ENCODE measurements around the gene MMUT.
"Not testable (repeated sequence)": the region's sequence is repeated elsewhere in the genome, so short reads cannot be mapped to it uniquely, and the experiment has no call there.

MMUT gene

DNA sequence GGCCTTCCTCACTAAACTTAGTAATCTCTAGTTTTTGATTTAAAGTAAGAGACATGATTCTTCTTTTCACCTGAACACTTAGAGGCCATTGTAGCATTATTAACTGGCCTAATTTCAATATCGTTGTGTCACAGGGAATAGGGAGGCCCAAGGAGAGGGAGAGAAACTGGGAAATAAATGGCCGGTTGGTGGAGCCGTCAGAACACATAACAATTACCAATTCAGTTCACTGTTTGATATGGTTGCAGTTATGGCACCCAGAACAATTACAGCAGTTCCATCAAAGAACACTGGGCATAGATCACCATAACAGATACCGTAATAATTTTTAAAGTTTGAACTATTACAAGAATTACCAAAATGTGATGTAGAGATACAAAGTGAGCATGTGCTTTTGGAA, 27.6 kb upstream of the MMUT start:
- H3K27ac ChIP-seq, result no peak overlapping the region
- TF ChIP-seq, protein P1, sequence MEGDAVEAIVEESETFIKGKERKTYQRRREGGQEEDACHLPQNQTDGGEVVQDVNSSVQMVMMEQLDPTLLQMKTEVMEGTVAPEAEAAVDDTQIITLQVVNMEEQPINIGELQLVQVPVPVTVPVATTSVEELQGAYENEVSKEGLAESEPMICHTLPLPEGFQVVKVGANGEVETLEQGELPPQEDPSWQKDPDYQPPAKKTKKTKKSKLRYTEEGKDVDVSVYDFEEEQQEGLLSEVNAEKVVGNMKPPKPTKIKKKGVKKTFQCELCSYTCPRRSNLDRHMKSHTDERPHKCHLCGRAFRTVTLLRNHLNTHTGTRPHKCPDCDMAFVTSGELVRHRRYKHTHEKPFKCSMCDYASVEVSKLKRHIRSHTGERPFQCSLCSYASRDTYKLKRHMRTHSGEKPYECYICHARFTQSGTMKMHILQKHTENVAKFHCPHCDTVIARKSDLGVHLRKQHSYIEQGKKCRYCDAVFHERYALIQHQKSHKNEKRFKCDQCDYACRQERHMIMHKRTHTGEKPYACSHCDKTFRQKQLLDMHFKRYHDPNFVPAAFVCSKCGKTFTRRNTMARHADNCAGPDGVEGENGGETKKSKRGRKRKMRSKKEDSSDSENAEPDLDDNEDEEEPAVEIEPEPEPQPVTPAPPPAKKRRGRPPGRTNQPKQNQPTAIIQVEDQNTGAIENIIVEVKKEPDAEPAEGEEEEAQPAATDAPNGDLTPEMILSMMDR (conservative IDR thresholded peaks at IDR 0.05), result no peak
- no peak for TF ChIP-seq ZFX (IDR thresholded peaks at IDR 0.05)

DNA sequence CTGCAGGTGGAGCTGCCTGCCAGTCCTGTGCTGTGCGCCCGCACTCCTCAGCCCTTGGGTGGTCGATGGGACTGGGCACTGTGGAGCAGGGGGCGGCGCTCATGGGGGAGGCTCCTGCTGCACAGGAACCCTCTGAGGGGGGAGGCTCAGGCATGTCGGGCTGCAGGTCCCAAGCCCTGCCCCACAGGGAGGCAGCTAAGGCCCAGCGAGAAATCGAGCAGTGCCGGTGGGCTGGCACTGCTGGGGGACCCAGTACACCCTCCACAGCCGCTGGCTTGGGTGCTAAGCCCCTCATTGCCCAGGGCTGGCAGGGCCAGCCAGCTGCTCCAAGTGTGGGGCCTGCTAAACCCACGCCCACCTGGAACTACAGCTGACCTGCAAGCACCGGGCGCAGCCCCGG, 20.3 kb upstream of the MMUT start:
- H3K27ac ChIP-seq, result not testable (repeated sequence)

DNA sequence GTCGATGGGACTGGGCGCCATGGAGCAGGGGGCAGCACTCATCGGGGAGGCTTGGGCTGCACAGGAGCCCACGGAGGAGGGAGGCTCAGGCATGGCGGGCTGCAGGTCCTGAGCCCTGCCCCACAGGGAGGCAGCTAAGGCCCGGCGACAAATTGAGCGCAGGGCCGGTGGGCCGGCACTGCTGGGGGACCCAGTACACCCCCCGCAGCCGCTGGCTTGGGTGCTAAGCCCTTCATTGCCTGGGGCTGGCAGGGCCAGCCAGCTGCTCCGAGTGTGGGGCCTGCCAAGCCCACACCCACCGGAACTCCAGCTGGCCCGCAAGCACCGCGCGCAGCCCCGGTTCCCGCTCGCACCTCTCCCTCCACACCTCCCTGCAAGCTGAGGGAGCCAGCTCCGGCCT, 18.8 kb upstream of the MMUT start:
- H3K27ac ChIP-seq, result not testable (repeated sequence)

DNA sequence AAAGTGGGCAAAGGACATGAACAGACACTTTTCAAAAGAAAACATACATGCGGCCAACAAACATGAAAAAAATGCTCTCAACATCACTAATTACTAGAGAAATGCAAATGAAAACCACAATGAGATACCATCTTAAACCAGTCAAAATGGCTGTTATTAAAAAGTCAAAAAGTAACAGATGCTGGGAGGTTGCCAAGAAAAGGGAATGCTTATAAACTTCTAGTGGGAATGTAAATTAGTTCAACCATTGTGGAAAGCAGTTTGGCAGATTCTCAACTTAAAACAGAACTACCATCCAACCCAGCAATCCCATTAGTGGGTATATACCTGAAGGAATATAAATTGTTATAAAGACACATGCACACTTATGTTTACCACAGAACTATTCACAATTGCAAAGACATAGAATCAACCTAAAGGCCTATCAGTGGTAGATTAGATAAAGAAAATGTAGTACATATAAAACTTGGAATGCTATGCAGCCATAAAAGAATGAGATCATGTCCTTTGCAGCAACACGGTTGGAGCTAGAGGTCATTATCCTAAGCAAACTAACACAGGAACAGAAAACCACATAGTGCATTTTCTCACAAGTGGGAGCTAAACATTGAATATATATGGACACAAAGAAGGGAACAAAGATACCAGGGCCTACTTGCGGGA, 16.4 kb upstream of the MMUT start:
- no peak overlapping the region for H3K27ac ChIP-seq
- TF ChIP-seq ZFX (IDR thresholded peaks at IDR 0.05), result no peak
- TF ChIP-seq, protein P1 (conservative IDR thresholded peaks at IDR 0.05), result no peak

DNA sequence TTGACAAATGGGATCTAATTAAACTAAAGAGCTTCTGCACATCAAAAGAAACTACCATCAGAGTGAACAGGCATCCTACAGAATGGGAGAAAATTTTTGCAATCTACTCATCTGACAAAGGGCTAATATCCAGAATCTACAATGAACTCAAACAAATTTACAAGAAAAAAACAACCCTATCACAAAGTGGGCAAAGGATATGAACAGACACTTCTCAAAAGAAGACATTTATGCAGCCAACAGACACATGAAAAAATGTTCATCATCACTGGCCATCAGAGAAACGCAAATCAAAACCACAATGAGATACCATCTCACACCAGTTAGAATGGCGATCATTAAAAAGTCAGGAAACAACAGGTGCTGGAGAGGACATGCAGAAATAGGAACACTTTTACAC, 13.5 kb upstream of the MMUT start:
- not testable (repeated sequence) for H3K27ac ChIP-seq

DNA sequence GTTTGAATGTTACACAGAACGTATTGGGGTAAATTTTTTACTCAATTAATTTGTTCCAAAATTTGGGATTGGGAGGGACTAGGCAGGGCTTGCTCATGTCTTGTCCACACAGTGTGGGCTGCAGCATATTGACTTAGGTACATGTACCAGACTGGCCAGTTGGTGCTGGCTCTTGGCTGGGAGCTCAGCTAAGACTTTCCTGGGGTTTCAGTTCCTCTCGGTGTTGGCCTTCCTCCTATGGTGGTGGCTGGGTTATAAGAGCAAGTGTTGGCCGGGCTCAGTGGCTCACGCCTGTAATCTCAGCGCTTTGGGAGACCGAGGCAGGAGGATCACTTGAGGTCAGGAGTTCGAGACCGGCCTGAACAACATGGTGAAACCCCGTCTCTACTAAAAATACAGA, 5.0 kb upstream of the MMUT start:
- H3K27ac ChIP-seq, result no peak overlapping the region
- TF ChIP-seq, protein P1 (conservative IDR thresholded peaks at IDR 0.05), result no peak

DNA sequence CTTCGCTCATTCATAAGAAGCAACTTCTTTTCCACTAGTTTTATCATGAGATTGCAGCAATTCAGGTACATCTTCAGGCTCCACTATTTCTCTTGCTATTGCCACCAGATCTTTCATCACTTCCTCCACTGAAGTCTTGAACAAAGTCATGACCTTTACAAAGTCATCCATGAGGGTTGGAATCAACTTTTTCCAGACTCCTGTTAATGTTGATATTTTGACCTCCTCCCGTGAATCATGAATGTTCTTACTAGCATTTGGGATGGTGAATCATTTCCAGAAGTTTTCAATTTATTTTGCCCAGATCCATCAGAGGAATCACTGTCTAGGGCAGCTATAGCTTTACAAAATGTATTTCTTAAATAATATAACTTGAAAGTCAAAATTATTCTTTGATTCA, 1.6 kb upstream of the MMUT start:
- TF ChIP-seq, protein P1 (conservative IDR thresholded peaks at IDR 0.05), result no peak
- no peak for TF ChIP-seq ZFX (IDR thresholded peaks at IDR 0.05)
- no peak overlapping the region for H3K27ac ChIP-seq

DNA sequence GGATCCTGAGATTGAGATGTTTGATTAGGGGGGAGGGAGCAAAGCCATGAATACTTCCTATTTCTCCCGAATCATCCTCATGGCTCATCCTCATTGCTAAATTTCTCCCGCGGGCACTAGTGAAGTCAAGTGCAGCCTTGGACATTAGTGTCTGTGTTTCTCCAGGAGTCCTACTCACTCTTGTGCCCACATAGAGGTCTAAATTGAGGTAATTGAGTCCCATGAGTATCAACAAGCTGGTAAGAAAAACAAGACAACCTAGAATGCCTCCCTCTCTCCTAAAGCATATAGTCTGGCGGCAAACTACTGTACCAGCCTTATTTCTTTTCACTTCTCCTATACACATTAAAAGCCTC, 537 bp upstream of the MMUT start:
- no peak for TF ChIP-seq ZFX (IDR thresholded peaks at IDR 0.05)
- TF ChIP-seq, protein P1 (conservative IDR thresholded peaks at IDR 0.05), result no peak
- peak overlapping the region; percentile 74 for H3K27ac ChIP-seq

DNA sequence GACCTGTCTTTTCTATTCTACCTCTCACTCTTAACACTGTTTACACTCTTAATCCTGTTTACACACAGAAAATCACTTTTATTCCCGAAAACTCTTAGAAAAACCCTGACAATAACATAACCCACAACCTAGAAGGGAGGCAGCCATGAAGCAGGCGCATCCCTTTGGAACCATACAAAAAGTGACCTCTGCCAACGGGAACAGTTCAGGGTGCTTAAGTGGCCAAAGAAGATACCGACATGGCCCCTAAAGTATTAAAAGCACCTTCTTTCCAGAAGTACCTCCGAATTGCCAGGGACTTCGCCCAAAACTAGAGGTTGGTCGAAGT, 490 bp downstream of the MMUT start:
- peak overlapping the region; percentile 74 for H3K27ac ChIP-seq
- TF ChIP-seq, protein P1 (conservative IDR thresholded peaks at IDR 0.05), result no peak
- no peak for TF ChIP-seq ZFX (IDR thresholded peaks at IDR 0.05)

Data from C4-2B (cell line).